ENCODE results near the gene MARK3.

MARK3 gene

GRCh38 chr14:103485504-103485903 lies 100.3 kb downstream of the MARK3 start:
- DNase-seq (ENCODE audit: low read depth in 2 of 2), result no peak

- DNase-seq (ENCODE audit: low read depth in 2 of 2), result no peak
These were observed 102.9 kb downstream of the MARK3 start for GRCh38 chr14:103488071-103488470.

GRCh38 chr14:103488960-103489359 lies 103.7 kb downstream of the MARK3 start:
- no peak for DNase-seq (ENCODE audit: low read depth in 2 of 2)

- no peak for DNase-seq (ENCODE audit: low read depth in 2 of 2)
These were observed 104.4 kb downstream of the MARK3 start for GRCh38 chr14:103489621-103490020.

- DNase-seq (ENCODE audit: low read depth in 2 of 2), result no peak
These were observed 106.5 kb downstream of the MARK3 start for GRCh38 chr14:103491691-103492090.

GRCh38 chr14:103492156-103492925 lies 107.1 kb downstream of the MARK3 start:
- no peak for DNase-seq (ENCODE audit: low read depth in 2 of 2)

GRCh38 chr14:103495854-103496253 lies 110.6 kb downstream of the MARK3 start:
- DNase-seq (ENCODE audit: low read depth in 2 of 2), result no peak

- DNase-seq (ENCODE audit: low read depth in 2 of 2), result no peak
These were observed 111.6 kb downstream of the MARK3 start for GRCh38 chr14:103496776-103497175.

GRCh38 chr14:103499709-103500108 lies 114.5 kb downstream of the MARK3 start:
- DNase-seq (ENCODE audit: low read depth in 2 of 2), result no peak

GRCh38 chr14:103500148-103500990 lies 115.2 kb downstream of the MARK3 start:
- peak; percentile 72 to 82 for DNase-seq (ENCODE audit: low read depth in 2 of 2)

- DNase-seq (ENCODE audit: low read depth in 2 of 2), result no peak
These were observed 116.0 kb downstream of the MARK3 start for GRCh38 chr14:103501041-103501870.

- no peak for DNase-seq (ENCODE audit: low read depth in 2 of 2)
These were observed 116.9 kb downstream of the MARK3 start for GRCh38 chr14:103501921-103502669.

GRCh38 chr14:103502877-103503276 lies 117.7 kb downstream of the MARK3 start:
- no peak for DNase-seq (ENCODE audit: low read depth in 2 of 2)

GRCh38 chr14:103503296-103503695 lies 118.1 kb downstream of the MARK3 start:
- DNase-seq (ENCODE audit: low read depth in 2 of 2), result no peak

GRCh38 chr14:103504991-103505565 lies 119.9 kb downstream of the MARK3 start:
- DNase-seq (ENCODE audit: low read depth in 2 of 2), result no peak

- no peak for DNase-seq (ENCODE audit: low read depth in 2 of 2)
These were observed 122.5 kb downstream of the MARK3 start for GRCh38 chr14:103507751-103508150.

- DNase-seq (ENCODE audit: low read depth in 2 of 2), result no peak
These were observed 123.5 kb downstream of the MARK3 start for GRCh38 chr14:103508521-103509329.

GRCh38 chr14:103509864-103510723 lies 124.9 kb downstream of the MARK3 start:
- DNase-seq (ENCODE audit: low read depth in 2 of 2), result no peak

Data from stimulated activated CD4-positive, alpha-beta T cell treated with anti-CD3 and anti-CD28 coated beads, Interleukin-4, amount 100 ng/mL, for 48 hours (primary cell).